Activated T-cell treated with anti-CD3 and anti-CD28 coated beads, Interleukin-2, amount 50 U/mL, for 24 hours (primary cell): Measurements from ENCODE around the gene NFATC3.

ENCODE experiments used
- DNase-seq: peaks from one replicate; pipeline ENCODE4 v3.0.0-alpha.2; 2020
- H3K27ac Mint-ChIP-seq: 2 replicates; pipeline ENCODE4 v1.8.0; 2020; ENCODE audit warnings: mild to moderate bottlenecking, mixed read lengths
- H3K27me3 Mint-ChIP-seq: 2 replicates; pipeline ENCODE4 v1.8.0; 2020; ENCODE audit warnings: mixed read lengths
- H3K36me3 Mint-ChIP-seq: 2 replicates; pipeline ENCODE4 v1.8.0; 2020; ENCODE audit warnings: low read depth, mixed read lengths
- H3K4me1 Mint-ChIP-seq: 2 replicates; pipeline ENCODE4 v1.8.0; 2020; ENCODE audit warnings: low read depth, mixed read lengths
- H3K4me3 Mint-ChIP-seq: 2 replicates; pipeline ENCODE4 v1.8.0; 2020; ENCODE audit warnings: mild to moderate bottlenecking, moderate library complexity, mixed read lengths
- H3K9me3 Mint-ChIP-seq: 2 replicates; pipeline ENCODE4 v1.8.0; 2020; ENCODE audit warnings: mixed read lengths

The NFATC3 gene

GRCh38 chr16:68269793-68270192, 184.6 kb downstream of the NFATC3 start:
- Mint-ChIP-seq H3K4me1 (peaks cover 85% of the 10 kb centered on the region), H3K9me3 (no peaks in the 10 kb centered on the region), H3K36me3 (peaks cover 89% of the 10 kb centered on the region), H3K27ac (peak overlapping the region; percentile 95), H3K4me3 (peak overlapping the region; percentile 47), H3K27me3 (no peaks in the 10 kb centered on the region)
- DNase-seq: no peak

GRCh38 chr16:68270353-68270752, 185.2 kb downstream of the NFATC3 start:
- no peak for DNase-seq
- Mint-ChIP-seq H3K27ac (peak overlapping the region; percentile 95), H3K9me3 (no peaks in the 10 kb centered on the region), H3K4me1 (peaks cover 90% of the 10 kb centered on the region), H3K27me3 (no peaks in the 10 kb centered on the region), H3K4me3 (peak overlapping the region; percentile 39), H3K36me3 (peaks cover 89% of the 10 kb centered on the region)

GRCh38 chr16:68272507-68273209, 187.5 kb downstream of the NFATC3 start:
- Mint-ChIP-seq H3K9me3 (no peaks in the 10 kb centered on the region), H3K27ac (peak overlapping the region; percentile 95), H3K4me3 (peak overlapping the region; percentile 63), H3K27me3 (no peaks in the 10 kb centered on the region), H3K4me1 (peaks cover 88% of the 10 kb centered on the region), H3K36me3 (peaks cover 93% of the 10 kb centered on the region)
- no peak for DNase-seq

GRCh38 chr16:68273459-68273858, 188.3 kb downstream of the NFATC3 start:
- peak overlapping the region; percentile 95 for H3K27ac Mint-ChIP-seq
- no peak for DNase-seq
- H3K36me3 Mint-ChIP-seq: peaks cover 90% of the 10 kb centered on the region
- no peaks in the 10 kb centered on the region for H3K9me3 Mint-ChIP-seq
- peaks cover 80% of the 10 kb centered on the region for H3K4me1 Mint-ChIP-seq
- no peaks in the 10 kb centered on the region for H3K27me3 Mint-ChIP-seq
- peak overlapping the region; percentile 63 for H3K4me3 Mint-ChIP-seq

- Mint-ChIP-seq H3K4me3 (peak overlapping the region; percentile 25), H3K4me1 (peaks cover 77% of the 10 kb centered on the region)
Observed at GRCh38 chr16:68273896-68274295, 188.7 kb downstream of the NFATC3 start.

GRCh38 chr16:68274441-68274840, 189.3 kb downstream of the NFATC3 start:
- Mint-ChIP-seq H3K27ac (peak overlapping the region; percentile 95), H3K36me3 (peaks cover 86% of the 10 kb centered on the region), H3K4me1 (peaks cover 75% of the 10 kb centered on the region), H3K9me3 (no peaks in the 10 kb centered on the region), H3K4me3 (no peak overlapping the region), H3K27me3 (no peaks in the 10 kb centered on the region)
- no peak for DNase-seq

More at GRCh38 chr16:68273896-68274295, 188.7 kb downstream of the NFATC3 start:
- Mint-ChIP-seq H3K9me3 (no peaks in the 10 kb centered on the region), H3K27ac (peak overlapping the region; percentile 95), H3K36me3 (peaks cover 86% of the 10 kb centered on the region), H3K27me3 (no peaks in the 10 kb centered on the region)
- no peak for DNase-seq

- H3K27me3 Mint-ChIP-seq: no peaks in the 10 kb centered on the region
- H3K4me1 Mint-ChIP-seq: peaks cover 72% of the 10 kb centered on the region
- peak overlapping the region; percentile 19 for H3K4me3 Mint-ChIP-seq
- DNase-seq: no peak
- H3K27ac Mint-ChIP-seq: peak overlapping the region; percentile 95
- H3K9me3 Mint-ChIP-seq: no peaks in the 10 kb centered on the region
- H3K36me3 Mint-ChIP-seq: peaks cover 83% of the 10 kb centered on the region
Observed at GRCh38 chr16:68275611-68276191, 190.5 kb downstream of the NFATC3 start.

GRCh38 chr16:68276223-68276622, 191.1 kb downstream of the NFATC3 start:
- peak overlapping the region; percentile 95 for H3K27ac Mint-ChIP-seq
- DNase-seq: no peak
- no peak overlapping the region for H3K4me3 Mint-ChIP-seq
- peaks cover 83% of the 10 kb centered on the region for H3K36me3 Mint-ChIP-seq
- H3K9me3 Mint-ChIP-seq: no peaks in the 10 kb centered on the region
- no peaks in the 10 kb centered on the region for H3K27me3 Mint-ChIP-seq
- peaks cover 72% of the 10 kb centered on the region for H3K4me1 Mint-ChIP-seq
